Activated naive CD4-positive, alpha-beta T cell treated with anti-CD3 and anti-CD28 coated beads, Interleukin-2, amount 10 ng/mL, durations not matched to agents 7 days and 5 days (primary cell): ENCODE results near the gene OR2S2.
"Not testable (repeated sequence)": the region's sequence is repeated elsewhere in the genome, so short reads cannot be mapped to it uniquely, and the experiment has no call there.

Source experiments
- CTCF ChIA-PET: fragments of 350-600 bp; sonication (Branson Sonifier 250); formaldehyde crosslinking; loops from one replicate; lab custom pipeline; 2021; ENCODE audit warnings: antibody characterized with exemption; lab: Charles Lee
- DNase-seq: peaks from one replicate; pipeline ENCODE4 v3.0.0-alpha.2; 2020
- H3K27ac Mint-ChIP-seq: one replicate; pipeline ENCODE4 v1.8.0; 2021; ENCODE audit warnings: mild to moderate bottlenecking, moderate library complexity, mixed read lengths
- H3K27me3 Mint-ChIP-seq: one replicate; pipeline ENCODE4 v1.8.0; 2021; ENCODE audit warnings: mild to moderate bottlenecking, mixed read lengths
- H3K36me3 Mint-ChIP-seq: one replicate; pipeline ENCODE4 v1.8.0; 2021; ENCODE audit warnings: mixed read lengths
- H3K4me1 Mint-ChIP-seq: one replicate; pipeline ENCODE4 v1.8.0; 2021; ENCODE audit warnings: mixed read lengths
- H3K4me3 Mint-ChIP-seq: one replicate; pipeline ENCODE4 v1.8.0; 2021; ENCODE audit warnings: mild to moderate bottlenecking, moderate library complexity, mixed read lengths
- H3K9me3 Mint-ChIP-seq: one replicate; pipeline ENCODE4 v1.8.0; 2021; ENCODE audit warnings: mixed read lengths

The OR2S2 gene

DNA sequence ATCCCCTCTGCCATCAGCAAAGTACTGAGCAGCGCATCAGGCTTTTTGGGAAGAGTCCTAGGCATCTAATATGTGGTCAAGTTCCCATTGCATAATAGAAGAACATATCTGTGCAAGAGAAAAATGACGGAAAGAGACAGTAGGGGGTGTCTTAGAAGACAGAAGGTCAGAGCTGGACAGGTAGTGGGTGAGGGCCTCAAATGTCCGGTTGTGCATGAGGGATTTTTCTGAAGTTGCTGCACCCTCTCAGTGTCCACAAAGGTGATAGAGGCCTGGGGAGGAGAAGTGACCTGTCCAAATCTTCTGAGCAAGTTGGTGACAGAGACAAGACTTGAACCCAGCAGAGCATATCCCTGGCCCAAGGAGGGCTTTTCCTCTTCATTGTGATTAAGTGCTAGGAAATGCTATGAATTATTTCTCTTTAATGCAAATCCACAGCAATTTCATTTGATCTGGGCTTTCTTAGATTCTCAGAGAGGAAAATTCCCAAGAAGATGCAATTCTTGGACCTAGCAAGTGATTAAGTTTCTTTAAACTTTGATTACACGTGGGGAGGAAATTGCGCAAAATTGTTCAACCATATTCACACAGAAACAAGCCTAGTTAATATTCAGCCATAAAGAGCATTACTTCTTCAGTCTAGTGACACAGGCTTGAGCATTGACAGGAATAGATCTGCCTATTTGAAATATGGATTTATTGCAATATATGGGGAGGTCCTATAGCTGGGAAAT is at the start of gene OR2S2:
Gene OR2S2, minus strand, starts transcription at position 51 of the 734 bp plus-strand sequence. CDS start 56 bp downstream, outside the sequence.
- Mint-ChIP-seq H3K4me1 (peaks cover 3% of the 10 kb centered on the region), H3K27ac (no peak within 1 kb of the TSS), H3K9me3 (no peaks in the 10 kb centered on the region), H3K4me3 (no peak within 1 kb of the TSS), H3K36me3 (no peaks in the 10 kb centered on the region), H3K27me3 (peaks cover 27% of the 10 kb centered on the region)
- CTCF ChIA-PET = interaction anchor here (1.1 to 8.3 kb wide), 4 partner anchors 14 to 66 kb away, joined by 3 to 99 read pairs (median 5); no protein-coding TSS in a partner anchor
- no peak for DNase-seq

DNA sequence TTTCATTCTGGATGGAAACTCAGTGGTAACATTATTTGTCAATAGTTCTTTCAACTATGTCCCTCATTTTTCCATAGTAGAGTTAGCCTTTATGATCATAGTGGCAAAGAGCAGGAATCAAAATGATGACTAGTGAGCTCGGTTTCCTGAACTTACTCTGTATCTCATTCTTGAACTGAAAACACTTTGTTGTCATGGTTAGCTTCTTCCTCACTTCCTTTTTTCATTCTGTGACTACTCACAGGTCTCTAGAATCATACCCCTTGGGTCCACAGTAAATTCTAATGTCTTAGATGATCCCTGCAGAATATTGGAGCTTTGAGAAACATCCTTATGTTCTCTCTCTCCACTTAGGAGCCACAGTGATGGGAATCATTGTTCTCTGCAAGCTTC is 49.4 kb upstream of the OR2S2 start:
- peaks cover 58% of the 10 kb centered on the region for H3K27me3 Mint-ChIP-seq
- peaks cover 4% of the 10 kb centered on the region for H3K9me3 Mint-ChIP-seq
- CTCF ChIA-PET = interaction anchor here (0.7 to 6.2 kb wide), 17 partner anchors 9 to 752 kb away, joined by 3 to 87 read pairs (median 4); partner anchors contain the start of gene CLTA
- H3K36me3 Mint-ChIP-seq = no peaks in the 10 kb centered on the region
- H3K27ac Mint-ChIP-seq = no peak overlapping the region
- H3K4me3 Mint-ChIP-seq = no peak overlapping the region
- H3K4me1 Mint-ChIP-seq = peaks cover 17% of the 10 kb centered on the region
- no peak for DNase-seq

DNA sequence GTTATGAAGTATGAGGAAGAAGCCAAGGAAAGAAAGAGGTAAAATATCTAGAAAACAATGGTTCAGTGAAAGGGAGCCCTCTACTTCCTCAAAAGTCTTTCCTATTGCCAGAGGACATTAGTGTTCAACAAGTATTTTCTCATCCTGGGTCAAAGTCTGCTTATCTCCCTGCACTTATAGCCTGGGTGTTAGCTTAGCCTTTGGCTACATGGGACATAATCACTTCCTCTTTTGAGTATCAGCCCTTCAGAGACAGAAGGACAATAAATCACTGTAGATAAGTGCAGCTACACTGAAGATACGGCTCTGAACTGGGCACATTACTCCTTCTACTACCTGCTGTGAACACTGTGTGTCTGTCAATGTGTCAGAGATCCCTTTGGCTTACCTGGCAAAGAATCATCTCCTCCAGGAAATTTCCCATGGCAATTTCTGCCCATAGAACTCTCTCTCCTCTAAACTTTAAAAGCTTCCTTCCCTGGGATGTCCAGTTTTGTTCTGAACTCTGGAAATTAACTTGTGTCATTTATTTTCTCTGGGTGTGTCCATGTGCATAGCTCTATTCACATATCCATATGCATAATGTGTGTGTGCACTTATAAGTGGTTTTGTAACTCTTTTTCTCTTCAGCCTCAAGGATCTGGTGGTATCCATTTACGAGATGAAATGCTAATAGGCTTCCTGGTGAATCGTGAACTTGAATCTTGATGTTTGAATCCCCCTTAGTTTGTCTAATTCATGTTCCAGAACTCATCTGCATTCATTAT is 48.8 kb upstream of the OR2S2 start:
- Mint-ChIP-seq H3K27me3 (peaks cover 59% of the 10 kb centered on the region), H3K36me3 (no peaks in the 10 kb centered on the region), H3K9me3 (peaks cover 4% of the 10 kb centered on the region), H3K4me3 (no peak overlapping the region), H3K4me1 (peaks cover 17% of the 10 kb centered on the region), H3K27ac (no peak overlapping the region)
- no peak for DNase-seq
- CTCF ChIA-PET = interaction anchor here (0.7 to 6.2 kb wide), 16 partner anchors 10 to 753 kb away, joined by 3 to 87 read pairs (median 4); partner anchors contain the start of gene CLTA

DNA sequence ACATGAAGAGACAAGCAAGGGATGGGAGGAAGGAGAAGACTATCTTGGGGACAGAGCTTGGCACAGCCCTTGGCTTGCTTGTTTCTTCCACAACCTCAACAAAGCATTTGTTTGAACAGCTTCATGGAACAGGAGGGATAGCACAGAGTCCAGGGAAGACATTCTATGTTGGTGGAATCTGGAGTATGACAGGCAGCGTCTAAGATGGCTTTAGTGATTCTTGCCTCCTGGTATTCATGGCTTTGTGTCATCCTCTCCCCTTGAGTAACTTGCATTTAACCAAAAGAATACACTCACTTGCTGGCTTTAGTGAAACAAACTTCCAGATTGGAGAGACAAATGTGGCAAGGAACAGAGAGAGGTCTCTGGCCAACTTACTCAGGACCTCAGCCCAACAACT is 47.9 kb upstream of the OR2S2 start:
- no peak for DNase-seq
- Mint-ChIP-seq H3K36me3 (no peaks in the 10 kb centered on the region), H3K9me3 (peaks cover 4% of the 10 kb centered on the region), H3K27ac (no peak overlapping the region), H3K27me3 (peaks cover 55% of the 10 kb centered on the region), H3K4me3 (no peak overlapping the region), H3K4me1 (peaks cover 17% of the 10 kb centered on the region)
- CTCF ChIA-PET = interaction anchor here (1.8 to 6.2 kb wide), 2 partner anchors 15 to 53 kb away, joined by 5 to 87 read pairs; no protein-coding TSS in a partner anchor

DNA sequence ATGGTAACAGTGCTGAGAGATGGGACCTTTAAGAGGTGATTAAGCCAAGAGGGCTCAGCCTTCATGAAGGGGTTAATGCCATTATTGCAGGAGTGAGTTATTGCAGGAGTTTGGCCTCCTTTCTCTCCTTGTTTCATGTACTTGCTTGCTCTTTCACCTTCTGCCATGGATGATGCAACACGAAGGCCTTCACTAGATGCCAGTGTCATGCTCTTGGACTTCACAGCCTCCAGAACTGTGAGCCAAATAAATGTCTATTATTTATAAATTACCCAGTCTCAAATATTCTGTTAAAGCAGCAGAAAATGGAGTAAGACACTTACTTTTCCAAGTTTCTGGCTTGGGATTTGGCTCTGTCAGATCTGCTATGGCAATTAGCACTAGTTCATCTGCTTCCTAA is 40.4 kb upstream of the OR2S2 start:
- no peak overlapping the region for H3K4me3 Mint-ChIP-seq
- no peak for DNase-seq
- peaks cover 52% of the 10 kb centered on the region for H3K27me3 Mint-ChIP-seq
- H3K36me3 Mint-ChIP-seq = no peaks in the 10 kb centered on the region
- H3K27ac Mint-ChIP-seq = no peak overlapping the region
- H3K4me1 Mint-ChIP-seq = no peaks in the 10 kb centered on the region
- CTCF ChIA-PET = no interaction called here
- peaks cover 3% of the 10 kb centered on the region for H3K9me3 Mint-ChIP-seq

DNA sequence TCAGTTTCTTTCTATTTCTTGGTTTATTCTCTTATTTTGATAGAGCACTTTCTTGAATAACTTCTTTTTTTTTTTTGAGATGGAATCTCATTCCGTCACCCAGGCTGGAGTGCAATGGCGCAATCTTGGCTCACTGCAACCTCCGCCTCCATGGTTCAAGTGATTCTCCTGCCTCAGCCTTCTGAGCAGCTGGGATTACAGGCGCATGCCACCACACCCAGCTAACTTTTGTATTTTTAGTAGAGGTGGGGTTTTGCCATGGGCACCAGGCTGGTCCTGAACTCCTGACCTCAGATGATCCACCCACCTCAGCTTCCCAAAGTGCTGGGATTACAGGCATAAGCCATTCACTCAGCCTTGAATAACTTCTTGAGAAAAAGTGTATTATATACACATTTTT is 39.1 kb upstream of the OR2S2 start:
- not testable (repeated sequence) for H3K27ac Mint-ChIP-seq, H3K4me1 Mint-ChIP-seq, H3K36me3 Mint-ChIP-seq, DNase-seq, H3K4me3 Mint-ChIP-seq, H3K9me3 Mint-ChIP-seq
- CTCF ChIA-PET = interaction anchor here (1.0 to 1.1 kb wide), 2 partner anchors 10 to 94 kb away, joined by 3 read pairs; no protein-coding TSS in a partner anchor
- H3K27me3 Mint-ChIP-seq = peaks cover 45% of the 10 kb centered on the region

DNA sequence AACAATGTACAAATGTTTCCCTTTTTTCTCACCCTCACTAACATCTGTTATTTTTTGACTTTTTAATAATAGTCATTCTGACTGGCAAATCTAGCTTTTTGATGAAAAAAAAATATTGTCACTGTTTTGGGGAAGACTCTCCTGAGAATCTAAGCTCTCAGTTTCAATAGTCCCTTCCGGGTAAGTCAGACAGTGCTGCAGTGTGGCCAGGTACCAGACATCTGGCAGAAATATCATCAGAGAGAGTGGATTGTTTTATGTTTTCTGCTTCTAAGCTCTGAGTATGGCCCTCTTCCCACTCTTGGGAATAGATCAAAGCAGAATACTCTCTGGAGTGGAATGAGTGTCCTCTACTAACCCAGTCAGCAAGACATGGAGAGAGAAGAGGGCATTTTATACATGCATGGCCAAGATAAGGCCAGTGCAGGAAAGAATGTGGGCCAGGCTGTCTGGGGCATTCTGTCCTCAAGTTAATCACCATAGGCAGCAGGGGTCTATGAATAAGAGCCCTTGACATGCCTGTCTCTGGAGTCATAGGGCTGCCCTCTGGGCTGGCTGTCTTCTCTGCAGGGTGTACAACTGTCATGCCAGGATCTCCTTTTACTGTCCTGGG is 38.5 kb upstream of the OR2S2 start:
- CTCF ChIA-PET = interaction anchor here (0.8 to 1.1 kb wide), 3 partner anchors 11 to 93 kb away, joined by 3 read pairs; no protein-coding TSS in a partner anchor
- H3K4me3 Mint-ChIP-seq = no peak overlapping the region
- H3K36me3 Mint-ChIP-seq = no peaks in the 10 kb centered on the region
- peaks cover 48% of the 10 kb centered on the region for H3K27me3 Mint-ChIP-seq
- no peaks in the 10 kb centered on the region for H3K4me1 Mint-ChIP-seq
- DNase-seq = no peak
- peaks cover 3% of the 10 kb centered on the region for H3K9me3 Mint-ChIP-seq
- H3K27ac Mint-ChIP-seq = no peak overlapping the region

GRCh38 chr9:35994959-35995358 is 37.0 kb upstream of the OR2S2 start:
- CTCF ChIA-PET = interaction anchor here (0.9 to 1.1 kb wide), 3 partner anchors 15 to 40 kb away, joined by 3 read pairs; no protein-coding TSS in a partner anchor
- Mint-ChIP-seq H3K4me3 (no peak overlapping the region), H3K9me3 (peaks cover 3% of the 10 kb centered on the region), H3K27me3 (peaks cover 45% of the 10 kb centered on the region), H3K27ac (no peak overlapping the region), H3K4me1 (no peaks in the 10 kb centered on the region), H3K36me3 (no peaks in the 10 kb centered on the region)
- no peak for DNase-seq

DNA sequence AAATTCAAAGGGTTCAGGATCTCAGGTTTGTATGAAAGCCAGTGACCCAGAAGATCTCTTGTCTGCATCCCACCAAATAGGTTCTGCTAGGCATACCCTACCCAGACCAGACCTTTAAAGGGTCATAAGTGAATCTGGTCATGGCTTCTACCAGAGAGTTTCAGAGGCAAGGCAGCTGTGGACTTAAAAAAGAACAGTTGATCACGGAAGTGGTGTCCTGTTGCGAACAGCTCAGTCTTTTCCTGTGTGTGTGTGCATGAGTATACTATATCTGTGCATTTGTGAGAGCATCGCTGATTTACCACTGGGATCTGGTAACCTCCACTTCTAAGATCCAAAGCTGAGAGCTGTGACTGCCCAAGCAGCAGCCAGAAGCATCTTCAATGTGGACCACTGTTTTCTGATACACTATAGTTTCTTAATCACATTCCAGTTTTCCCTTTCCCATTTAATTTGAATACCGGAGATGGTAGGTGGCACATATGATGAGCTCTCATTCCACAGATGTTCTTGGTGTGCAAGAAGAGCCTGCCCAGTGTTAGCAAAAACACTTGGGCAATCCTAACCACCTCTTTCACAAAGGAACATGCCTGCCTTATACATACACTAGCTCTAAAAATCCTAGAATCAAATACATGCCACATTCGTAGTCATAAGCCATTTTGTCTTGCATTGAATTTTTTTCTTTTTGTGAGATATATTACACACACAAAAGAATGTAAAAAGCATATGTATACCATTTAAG is 36.2 kb upstream of the OR2S2 start:
- peaks cover 3% of the 10 kb centered on the region for H3K9me3 Mint-ChIP-seq
- no peak overlapping the region for H3K4me3 Mint-ChIP-seq
- H3K27me3 Mint-ChIP-seq = peaks cover 43% of the 10 kb centered on the region
- H3K27ac Mint-ChIP-seq = no peak overlapping the region
- no peaks in the 10 kb centered on the region for H3K36me3 Mint-ChIP-seq
- no peaks in the 10 kb centered on the region for H3K4me1 Mint-ChIP-seq
- DNase-seq = no peak
- CTCF ChIA-PET = interaction anchor here (0.9 kb wide), 1 partner anchor 16 kb away, joined by 3 read pairs; no protein-coding TSS in a partner anchor

- CTCF ChIA-PET, H3K9me3 Mint-ChIP-seq, H3K36me3 Mint-ChIP-seq, DNase-seq, H3K4me3 Mint-ChIP-seq, H3K27ac Mint-ChIP-seq, H3K4me1 Mint-ChIP-seq: not testable (repeated sequence)
- peaks cover 43% of the 10 kb centered on the region for H3K27me3 Mint-ChIP-seq
These were observed 35.2 kb upstream of the OR2S2 start for GRCh38 chr9:35993136-35993535.

- CTCF ChIA-PET = no interaction called here
- DNase-seq = no peak
- no peaks in the 10 kb centered on the region for H3K4me1 Mint-ChIP-seq
- no peak overlapping the region for H3K27ac Mint-ChIP-seq
- H3K36me3 Mint-ChIP-seq = no peaks in the 10 kb centered on the region
- peaks cover 43% of the 10 kb centered on the region for H3K27me3 Mint-ChIP-seq
- no peaks in the 10 kb centered on the region for H3K9me3 Mint-ChIP-seq
- H3K4me3 Mint-ChIP-seq = no peak overlapping the region
These were observed 32.2 kb upstream of the OR2S2 start for GRCh38 chr9:35990155-35990554.

- Mint-ChIP-seq H3K4me3 (no peak overlapping the region), H3K9me3 (no peaks in the 10 kb centered on the region), H3K4me1 (peaks cover 9% of the 10 kb centered on the region), H3K36me3 (no peaks in the 10 kb centered on the region), H3K27me3 (peaks cover 29% of the 10 kb centered on the region), H3K27ac (no peak overlapping the region)
- DNase-seq = no peak
- CTCF ChIA-PET = interaction anchor here (0.6 to 1.3 kb wide), 3 partner anchors 21 to 381 kb away, joined by 3 to 4 read pairs (median 4); no protein-coding TSS in a partner anchor
These were observed 26.1 kb upstream of the OR2S2 start for GRCh38 chr9:35984021-35984420.

DNA sequence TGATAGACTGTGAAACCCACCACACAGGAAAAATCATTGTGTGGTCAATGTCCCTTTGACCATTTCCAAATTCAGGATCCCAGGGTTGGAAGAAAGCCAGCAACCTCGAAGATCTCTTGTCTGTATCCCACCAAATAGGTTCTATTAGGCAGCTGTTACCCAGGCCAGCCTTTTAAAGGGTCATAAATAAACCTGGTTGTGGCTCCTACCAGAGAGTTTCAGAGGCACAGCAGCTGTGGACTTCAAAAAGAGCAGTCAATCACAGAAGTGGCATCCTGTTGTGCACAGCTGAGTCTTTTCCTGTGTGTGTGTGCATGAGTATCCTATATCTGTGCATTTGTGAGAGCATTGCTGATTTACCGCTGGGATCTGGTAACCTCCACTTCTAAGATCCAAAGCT is 23.7 kb upstream of the OR2S2 start:
- H3K36me3 Mint-ChIP-seq = no peaks in the 10 kb centered on the region
- H3K4me3 Mint-ChIP-seq = no peak overlapping the region
- H3K4me1 Mint-ChIP-seq = peaks cover 9% of the 10 kb centered on the region
- H3K27ac Mint-ChIP-seq = no peak overlapping the region
- no peak for DNase-seq
- peaks cover 25% of the 10 kb centered on the region for H3K27me3 Mint-ChIP-seq
- no peaks in the 10 kb centered on the region for H3K9me3 Mint-ChIP-seq
- CTCF ChIA-PET = no interaction called here
